Ovary (tissue), 3 donors: ENCODE measurements around the gene TRMT2A.

Experiments used
- CTCF ChIP-seq, 3 donors: fragments of 450-650 bp in 2 of 3; fragments of 200-600 bp in 1 of 3; IDR thresholded peaks; one replicate each; pipeline versions ENCODE4 v1.5.1 to v1.8.0; 2016 to 2022; ENCODE audit warnings: antibody characterized with exemption in 3 of 3, mild to moderate bottlenecking in 1 of 3
- POLR2A ChIP-seq: fragments of 450-650 bp; IDR thresholded peaks from one replicate; pipeline ENCODE4 v1.6.1; 2017; ENCODE audit warnings: antibody characterized with exemption, mild to moderate bottlenecking, moderate library complexity
- donor health status: DM: no; HTN: no; CAD: no.

GRCh38 chr22:20127869-20128618, 11.0 kb upstream of the TRMT2A start:
- TF ChIP-seq CTCF (IDR thresholded peaks at IDR 0.05) (no peak), POLR2A (no peak)
